Measurements from ENCODE around the gene ASB3.

GRCh38 chr2:53630026-53630606 lies 156.6 kb downstream of the ASB3 start:
- no peak for TF ChIP-seq CTCF (conservative IDR thresholded peaks at IDR 0.05; ENCODE audit: low read length)
- TF ChIP-seq EZH2phosphoT487 (IDR thresholded peaks at IDR 0.05; ENCODE audit: borderline replicate concordance, low read depth, low read length): no peak

All from OCI-LY7 (cell line).